ENCODE results near the gene GPD2. TPM values are rescaled to one million over a fixed set of nuclear protein-coding genes. Genes with fewer than 3 reads are reported as not detected.
A peak's percentile ranks its signal among the peaks of the same experiment; 100 is the strongest.

Gene GPD2
- total and polyA plus RNA-seq, 10 of the 15 experiments (the other 5 are each of a cell fraction or from before 2014, with no cell fraction given) = 10.0 to 73.5 (median 43.4) TPM

GRCh38 chr2:156540706-156541105, 104.5 kb downstream of the GPD2 start:
- H3K9me3 ChIP-seq (replicated peaks; ENCODE audit: control insufficient read depth, insufficient read depth, low read length) = peaks cover 7% of the 10 kb centered on the region; the same call in 2 of the 3 replicates
- FAIRE-seq = no peak
- ChIA-PET RAD21 (ENCODE audit: unreplicated experiment) (interaction anchor here (1.2 to 2.6 kb wide), 5 partner anchors 21 to 206 kb away, joined by 3 to 17 read pairs (median 5); no protein-coding TSS in a partner anchor), SMC1A (ENCODE audit: uncharacterized antibody, unreplicated experiment) (interaction anchor here (0.6 to 12.7 kb wide), 19 partner anchors 12 to 204 kb away, joined by 3 to 68 read pairs (median 4); no protein-coding TSS in a partner anchor), CTCF (interaction anchor here (1.2 to 3.2 kb wide), 6 partner anchors 15 to 205 kb away, joined by 3 to 10 read pairs (median 4); no protein-coding TSS in a partner anchor), POLR2A (interaction anchor here (0.8 to 1.3 kb wide), 3 partner anchors 12 to 207 kb away, joined by 5 to 7 read pairs (median 5); no protein-coding TSS in a partner anchor)
- WGBS (ENCODE audit: insufficient coverage, insufficient replicate concordance, low lambda C conversion rate, missing lambda C conversion rate) = 26% methylated on average over 1 of the region's 1 CpG
- no peak for ATAC-seq
- intact Hi-C loops (cut with micrococcal nuclease; ENCODE audit: unreplicated experiment) = no loop called here
- H2AFZ ChIP-seq (ENCODE audit: control insufficient read depth, low read depth, low read length) = no peak overlapping the region
- DNase-seq (ENCODE audit: low read depth, low spot score) = no peak
- peak overlapping the region; percentile 37; the same call in 1 of the 2 replicates for H3K27ac ChIP-seq (ENCODE audit: control insufficient read depth, insufficient read depth)
- H3K4me3 ChIP-seq = no peak overlapping the region
- in situ Hi-C loops (cut with MboI) = no loop called here
- H3K9ac ChIP-seq (ENCODE audit: control insufficient read depth, insufficient read depth, low read length) = no peak overlapping the region
- no peaks in the 10 kb centered on the region; a peak in 2 of 4 replicates for H3K36me3 ChIP-seq (ENCODE audit: control insufficient read depth in 2 of 2, insufficient read depth in 2 of 2, low read length in 1 of 2)
- H3K4me1 ChIP-seq (ENCODE audit: control insufficient read depth, insufficient read depth, low read length) = peaks cover 44% of the 10 kb centered on the region
- no peak overlapping the region for H3K4me2 ChIP-seq (ENCODE audit: control insufficient read depth, insufficient read depth)
- H3K27me3 ChIP-seq (replicated peaks in 1 of 2; ENCODE audit: control insufficient read depth in 2 of 2, insufficient read depth in 2 of 2, low read length in 1 of 2) = no peaks in the 10 kb centered on the region
- H4K20me1 ChIP-seq (ENCODE audit: control insufficient read depth, insufficient read depth) = no peaks in the 10 kb centered on the region
- H3K79me2 ChIP-seq (ENCODE audit: control insufficient read depth, insufficient read depth, low read length) = no peaks in the 10 kb centered on the region
- no TSS peak for BruUV-seq (replicated peaks)
- TF ChIP-seq IRF4 (IDR thresholded peaks at IDR 0.05; ENCODE audit: low read depth, low read length) = no peak
- TF ChIP-seq SPI1 (IDR thresholded peaks at IDR 0.05; ENCODE audit: borderline replicate concordance, insufficient read depth, low read depth, low read length) = no peak
- no peak for TF ChIP-seq ELK1 (IDR thresholded peaks at IDR 0.05; ENCODE audit: low read depth, low read length)
- no peak for TF ChIP-seq POLR2AphosphoS5 (IDR thresholded peaks at IDR 0.05; ENCODE audit: low read length)
- TF ChIP-seq IKZF2 (IDR thresholded peaks at IDR 0.05) = no peak
- no peak for TF ChIP-seq EED (IDR thresholded peaks at IDR 0.05; ENCODE audit: low read depth)
- no peak for TF ChIP-seq FOXM1 (IDR thresholded peaks at IDR 0.05; ENCODE audit: low read depth, low read length)
- TF ChIP-seq HDAC6 (IDR thresholded peaks at IDR 0.05; ENCODE audit: unreplicated experiment) = no peak
- no peak for TF ChIP-seq TBL1XR1 (IDR thresholded peaks at IDR 0.05; ENCODE audit: low read depth, low read length)
- no peak for TF ChIP-seq CBX5 (IDR thresholded peaks at IDR 0.05; ENCODE audit: low read depth)
- TF ChIP-seq ZBTB40 (IDR thresholded peaks at IDR 0.05; ENCODE audit: borderline replicate concordance) = no peak

Data from GM12878 (cell line).